HG02763 (cell line): ENCODE measurements around the gene TSPYL4.
"Not testable (repeated sequence)": the region's sequence is repeated elsewhere in the genome, so short reads cannot be mapped to it uniquely, and the experiment has no call there.

Experiments used
- ATAC-seq: cut with Tn5 transposase; IDR thresholded peaks from one replicate; pipeline ENCODE4 v1.9.1; 2021; ENCODE audit warnings: mild to moderate bottlenecking, moderate library complexity; ENCODE audit not compliant: unreplicated experiment

The TSPYL4 gene

GRCh38 chr6:116253505-116254296 lies at the start of gene TSPYL4:
Gene TSPYL4, minus strand, starts transcription at chr6:116254075. Its CDS starts 67 bp downstream, at chr6:116254008.
- peak; percentile 100 for ATAC-seq

- no peak for ATAC-seq
Measured at GRCh38 chr6:116301104-116301503, 47.2 kb upstream of the TSPYL4 start.

GRCh38 chr6:116300566-116300965 lies 46.7 kb upstream of the TSPYL4 start:
- no peak for ATAC-seq

- ATAC-seq, result no peak
Measured at GRCh38 chr6:116298973-116299372, 45.1 kb upstream of the TSPYL4 start.

GRCh38 chr6:116298273-116298672 lies 44.4 kb upstream of the TSPYL4 start:
- ATAC-seq, result no peak

GRCh38 chr6:116292553-116292952 lies 38.7 kb upstream of the TSPYL4 start:
- no peak for ATAC-seq

- ATAC-seq, result no peak
Measured at GRCh38 chr6:116291701-116292396, 38.0 kb upstream of the TSPYL4 start.

GRCh38 chr6:116290799-116291198 lies 36.9 kb upstream of the TSPYL4 start:
- no peak for ATAC-seq

- ATAC-seq, result no peak
Measured at GRCh38 chr6:116289876-116290275, 36.0 kb upstream of the TSPYL4 start.

GRCh38 chr6:116287689-116288282 lies 33.9 kb upstream of the TSPYL4 start:
- no peak for ATAC-seq

- no peak for ATAC-seq
Measured at GRCh38 chr6:116286773-116287358, 33.0 kb upstream of the TSPYL4 start.

GRCh38 chr6:116284984-116285383 lies 31.1 kb upstream of the TSPYL4 start:
- ATAC-seq, result not testable (repeated sequence)

- ATAC-seq, result no peak
Measured at GRCh38 chr6:116283191-116283590, 29.3 kb upstream of the TSPYL4 start.

GRCh38 chr6:116282698-116283097 lies 28.8 kb upstream of the TSPYL4 start:
- ATAC-seq, result no peak

- no peak for ATAC-seq
Measured at GRCh38 chr6:116280933-116281316, 27.1 kb upstream of the TSPYL4 start.

- no peak for ATAC-seq
Measured at GRCh38 chr6:116280161-116280932, 26.5 kb upstream of the TSPYL4 start.

- peak; percentile 97 for ATAC-seq
Measured at GRCh38 chr6:116279232-116280160, 25.6 kb upstream of the TSPYL4 start, which contains the start of gene TSPYL1. Gene TSPYL1, minus strand, starts transcription at chr6:116279930. Its CDS starts 100 bp downstream, at chr6:116279830.

- ATAC-seq, result no peak
Measured at GRCh38 chr6:116278854-116279231, 25.0 kb upstream of the TSPYL4 start.

- no peak for ATAC-seq
Measured at GRCh38 chr6:116278481-116278829, 24.6 kb upstream of the TSPYL4 start.

- no peak for ATAC-seq
Measured at GRCh38 chr6:116277124-116277523, 23.2 kb upstream of the TSPYL4 start.
